GM23248 (cell line): ENCODE data around the gene ATG16L2. TPM values are rescaled to one million over a fixed set of nuclear protein-coding genes. Genes with fewer than 3 reads are reported as not detected.

Experiments used
- DNase-seq: peaks from one replicate; pipeline ENCODE4 v3.0.0-alpha.2; 2015
- H2AFZ ChIP-seq: fragments of 200-600 bp; sonication (generic); 2 replicates; pipeline ENCODE4 v1.6.1; 2016; ENCODE audit warnings: antibody characterized with exemption
- H3F3A ChIP-seq: fragments of 200-600 bp; sonication (generic); 2 replicates; pipeline ENCODE4 v1.6.1; 2016; ENCODE audit warnings: mild to moderate bottlenecking, antibody characterized with exemption, mixed run types; ENCODE audit not compliant: insufficient read depth
- H3K27ac ChIP-seq: fragments of 200-600 bp; sonication (generic); 2 replicates; pipeline ENCODE4 v1.5.1; 2016; ENCODE audit warnings: mild to moderate bottlenecking
- H3K27me3 ChIP-seq: fragments of 200-600 bp; sonication (generic); replicated peaks from 2 replicates; pipeline ENCODE4 v1.6.1; 2016; ENCODE audit warnings: mild to moderate bottlenecking; ENCODE audit not compliant: insufficient read depth
- H3K36me3 ChIP-seq: fragments of 200-600 bp; sonication (generic); 2 replicates; pipeline ENCODE4 v1.6.1; 2016; ENCODE audit warnings: low read depth, mild to moderate bottlenecking
- H3K4me1 ChIP-seq: fragments of 200-600 bp; sonication (generic); 2 replicates; pipeline ENCODE4 v1.6.1; 2016; ENCODE audit warnings: mild to moderate bottlenecking; ENCODE audit not compliant: insufficient read depth
- H3K4me2 ChIP-seq: fragments of 200-600 bp; sonication (generic); one replicate; pipeline ENCODE4 v1.6.1; 2016; ENCODE audit warnings: mild to moderate bottlenecking; ENCODE audit not compliant: unreplicated experiment
- H3K4me3 ChIP-seq: fragments of 200-600 bp; sonication (generic); 2 replicates; pipeline ENCODE4 v1.5.1; 2016; ENCODE audit warnings: mild to moderate bottlenecking
- H3K79me2 ChIP-seq: fragments of 200-600 bp; sonication (generic); 2 replicates; pipeline ENCODE4 v1.6.1; 2016; ENCODE audit warnings: mild to moderate bottlenecking; ENCODE audit not compliant: insufficient read depth
- H3K9ac ChIP-seq: fragments of 200-600 bp; sonication (generic); 2 replicates; pipeline ENCODE4 v1.6.1; 2016; ENCODE audit warnings: mild to moderate bottlenecking
- H3K9me2 ChIP-seq: fragments of 200-600 bp; sonication (generic); 2 replicates; pipeline ENCODE4 v1.6.1; 2016; ENCODE audit warnings: mixed run types, mild to moderate bottlenecking, moderate library complexity; ENCODE audit not compliant: insufficient read depth
- H3K9me3 ChIP-seq: fragments of 200-600 bp; sonication (generic); one replicate; pipeline ENCODE4 v1.6.1; 2017; ENCODE audit warnings: low read depth
- H4K20me1 ChIP-seq: fragments of 200-600 bp; sonication (generic); 2 replicates; pipeline ENCODE4 v1.6.0; 2016; ENCODE audit not compliant: insufficient read depth
- EZH2 ChIP-seq: fragments of 200-600 bp; sonication (generic); IDR thresholded peaks from 2 replicates; pipeline ENCODE4 v1.6.1; 2018; ENCODE audit warnings: antibody characterized with exemption, mild to moderate bottlenecking; ENCODE audit not compliant: insufficient read depth, poor library complexity, severe bottlenecking
- EZH2phosphoT487 ChIP-seq: fragments of 200-600 bp; sonication (generic); IDR thresholded peaks from 2 replicates; pipeline ENCODE4 v1.6.1; 2018; ENCODE audit warnings: antibody characterized with exemption, moderate library complexity, mild to moderate bottlenecking, low read depth; ENCODE audit not compliant: insufficient read depth
- WGBS, 2 experiments: methylation state at CpG; one replicate each; pipeline ENCODE4 v1.1.6; 2015 to 2017; ENCODE audit warnings: low lambda C conversion rate in 2 of 2, low coverage in 1 of 2; ENCODE audit errors: missing lambda C conversion rate in 2 of 2; 5-methylcytosine and 5-hydroxymethylcytosine counted together
- in situ Hi-C: fragments of 300-500 bp; cut with MboI; formaldehyde crosslinking; loops from 2 replicates; pipeline ENCODE4 v1.15.0; 2020
- polyA plus RNA-seq: library from polyadenylated mRNA; unstranded; fragments of >200 nt; fragmentation: Nextera tagmentation; extraction: Ambion mirVana; gene quantifications from 2 replicates; pipeline ENCODE4 v1.2.1, GENCODE V29; 2016
- total RNA-seq: library from RNA; depleted of rRNA; stranded (reverse); fragments of >200 nt; shearing (Covaris generic); gene quantifications from 2 replicates; pipeline ENCODE4 v1.2.3, GENCODE V29; 2014

ATG16L2 gene
- total and polyA plus RNA-seq, 2 experiments from 2014 or later = 12.3 to 14.3 TPM

DNA sequence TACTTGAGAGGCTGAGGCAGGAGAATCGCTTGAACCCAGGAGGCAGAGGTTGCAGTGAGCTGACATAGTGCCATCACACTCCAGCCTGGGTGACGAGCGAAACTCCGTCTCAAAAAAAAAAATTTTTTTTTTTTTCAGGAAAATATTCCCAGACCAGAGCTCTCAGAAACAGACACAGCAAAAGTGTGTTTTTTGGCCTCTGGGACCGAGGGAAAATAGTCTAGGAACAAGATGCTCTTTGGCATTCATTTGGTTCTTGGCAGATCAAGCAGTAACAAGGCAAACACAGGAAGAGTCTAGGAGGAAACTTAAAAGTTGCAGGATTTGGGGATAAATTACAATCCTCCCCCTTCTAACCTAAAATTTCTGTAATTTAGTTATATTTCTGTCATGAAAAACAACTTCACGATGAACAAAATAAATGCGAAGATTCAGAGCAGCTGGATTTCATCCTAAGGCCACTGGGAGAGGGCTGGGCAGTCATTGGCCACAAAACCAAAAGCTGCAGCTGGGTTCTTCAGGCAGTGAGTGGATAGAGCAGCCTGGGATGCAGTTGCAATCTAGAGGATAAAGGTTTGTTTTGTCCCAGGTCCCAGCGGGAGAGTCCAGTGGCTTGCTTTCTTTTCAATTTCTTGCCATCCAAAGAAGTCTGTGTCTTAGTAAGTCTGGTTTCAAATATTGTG, 19.7 kb downstream of the ATG16L2 start:
- no peaks in the 10 kb centered on the region for H4K20me1 ChIP-seq
- no peaks in the 10 kb centered on the region for H3K9me2 ChIP-seq
- H3K9ac ChIP-seq = no peak overlapping the region
- H3K4me2 ChIP-seq = no peak overlapping the region
- H3K9me3 ChIP-seq = no peaks in the 10 kb centered on the region
- no peaks in the 10 kb centered on the region for H3K79me2 ChIP-seq
- H3K27me3 ChIP-seq = no peaks in the 10 kb centered on the region
- TF ChIP-seq EZH2 (no peak), EZH2phosphoT487 (no peak)
- peaks cover 22% of the 10 kb centered on the region for H3F3A ChIP-seq
- peaks cover 5% of the 10 kb centered on the region; the same call in 1 of the 2 replicates for H3K36me3 ChIP-seq
- in situ Hi-C loops = loop anchor here (10.0 to 25.0 kb wide), 2 partner anchors 341 to 453 kb away; no protein-coding TSS in a partner anchor
- WGBS, 2 experiments = 51 to 60% methylated on average over 8 of the region's 8 CpGs
- no peak for DNase-seq
- H3K27ac ChIP-seq = no peak overlapping the region
- H3K4me3 ChIP-seq = no peak overlapping the region
- peaks cover 12% of the 10 kb centered on the region for H3K4me1 ChIP-seq
- H2AFZ ChIP-seq = no peak overlapping the region

DNA sequence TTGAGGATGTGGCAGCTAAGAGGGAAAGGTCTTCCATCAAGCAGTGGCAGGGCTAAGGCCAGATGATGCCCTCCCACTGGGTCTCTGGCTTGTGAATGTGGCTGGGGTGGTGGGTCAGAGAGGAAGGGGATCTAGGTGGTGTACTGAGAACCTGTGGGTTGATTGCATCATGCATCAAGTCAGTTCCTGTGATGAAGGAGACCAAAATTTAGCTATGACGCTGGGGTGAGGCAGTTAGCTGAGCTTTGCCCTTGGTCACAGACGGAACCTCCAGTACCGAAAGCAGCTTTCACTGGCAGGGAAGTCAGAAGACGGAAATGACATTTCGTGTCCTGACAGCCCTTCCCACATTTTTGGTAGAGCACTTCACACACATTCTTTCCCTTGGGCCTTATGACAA, 20.7 kb downstream of the ATG16L2 start:
- H3K4me1 ChIP-seq = peaks cover 17% of the 10 kb centered on the region
- in situ Hi-C loops = loop anchor here (10.0 to 25.0 kb wide), 2 partner anchors 340 to 452 kb away; no protein-coding TSS in a partner anchor

DNA sequence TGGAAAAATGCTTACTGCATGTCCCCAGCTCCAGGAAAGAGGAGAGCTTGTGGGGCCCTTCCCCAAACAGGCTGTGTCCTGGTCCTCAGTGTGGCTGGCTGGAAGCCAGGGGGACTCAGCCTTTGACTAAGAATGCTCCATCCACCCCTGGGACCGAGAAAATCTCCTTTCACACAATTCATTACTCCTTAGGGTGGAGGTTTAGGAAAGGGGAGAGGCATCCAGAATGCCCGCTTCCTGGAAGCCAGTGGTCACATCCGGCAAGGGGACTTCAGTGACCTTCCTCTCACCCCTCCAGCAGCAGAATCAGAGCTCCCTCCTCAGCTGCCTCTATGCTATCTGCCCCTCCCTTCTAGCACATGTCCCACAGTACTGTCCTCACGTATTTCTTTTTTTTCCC, 21.9 kb downstream of the ATG16L2 start:
- no peak overlapping the region for H2AFZ ChIP-seq
- no peaks in the 10 kb centered on the region for H3K27me3 ChIP-seq
- in situ Hi-C loops = loop anchor here (10.0 to 25.0 kb wide), 2 partner anchors 339 to 451 kb away; no protein-coding TSS in a partner anchor
- peaks cover 41% of the 10 kb centered on the region for H3F3A ChIP-seq
- H3K4me2 ChIP-seq = no peak overlapping the region
- no peak overlapping the region for H3K9ac ChIP-seq
- no peak overlapping the region for H3K27ac ChIP-seq
- H3K36me3 ChIP-seq = peaks cover 5% of the 10 kb centered on the region; the same call in 1 of the 2 replicates
- DNase-seq = no peak
- 78 to 79% methylated on average over 4 of the region's 4 CpGs for WGBS, 2 experiments
- TF ChIP-seq EZH2 = no peak
- no peak for TF ChIP-seq EZH2phosphoT487
- no peaks in the 10 kb centered on the region for H3K9me2 ChIP-seq
- H3K4me3 ChIP-seq = no peak overlapping the region
- peaks cover 24% of the 10 kb centered on the region for H3K4me1 ChIP-seq
- H4K20me1 ChIP-seq = no peaks in the 10 kb centered on the region
- no peaks in the 10 kb centered on the region for H3K9me3 ChIP-seq
- H3K79me2 ChIP-seq = no peaks in the 10 kb centered on the region

More for the DNA sequence above, 20.7 kb downstream of the ATG16L2 start:
- H3K4me2 ChIP-seq = no peak overlapping the region
- H3K9me2 ChIP-seq = no peaks in the 10 kb centered on the region
- no peaks in the 10 kb centered on the region for H3K27me3 ChIP-seq
- no peaks in the 10 kb centered on the region for H4K20me1 ChIP-seq
- peaks cover 30% of the 10 kb centered on the region for H3F3A ChIP-seq
- no peaks in the 10 kb centered on the region for H3K9me3 ChIP-seq
- 96 to 100% methylated on average over 5 of the region's 5 CpGs for WGBS, 2 experiments
- H3K79me2 ChIP-seq = no peaks in the 10 kb centered on the region
- H3K27ac ChIP-seq = no peak overlapping the region
- H3K4me3 ChIP-seq = no peak overlapping the region
- TF ChIP-seq EZH2phosphoT487 (no peak), EZH2 (no peak)
- no peak for DNase-seq
- no peak overlapping the region for H3K9ac ChIP-seq
- H2AFZ ChIP-seq = no peak overlapping the region
- H3K36me3 ChIP-seq = peaks cover 5% of the 10 kb centered on the region; the same call in 1 of the 2 replicates

GRCh38 chr11:72838691-72839305, 24.6 kb downstream of the ATG16L2 start:
- H3K27ac ChIP-seq = peak overlapping the region; percentile 32
- peak; percentile 65 for DNase-seq
- no peaks in the 10 kb centered on the region for H4K20me1 ChIP-seq
- no peaks in the 10 kb centered on the region for H3K79me2 ChIP-seq
- no peaks in the 10 kb centered on the region for H3K27me3 ChIP-seq
- H3F3A ChIP-seq = peaks cover 47% of the 10 kb centered on the region
- no peak overlapping the region for H3K9ac ChIP-seq
- H3K36me3 ChIP-seq = peaks cover 5% of the 10 kb centered on the region; the same call in 1 of the 2 replicates
- H3K9me3 ChIP-seq = no peaks in the 10 kb centered on the region
- H3K4me2 ChIP-seq = peak overlapping the region; percentile 11
- no peak overlapping the region for H2AFZ ChIP-seq
- in situ Hi-C loops = loop anchor here (10.0 to 25.0 kb wide), 2 partner anchors 336 to 449 kb away; no protein-coding TSS in a partner anchor
- TF ChIP-seq EZH2phosphoT487 (no peak), EZH2 (no peak)
- H3K9me2 ChIP-seq = no peaks in the 10 kb centered on the region
- WGBS, 2 experiments = 34 to 41% methylated on average over 4 of the region's 4 CpGs
- H3K4me3 ChIP-seq = no peak overlapping the region
- H3K4me1 ChIP-seq = peaks cover 24% of the 10 kb centered on the region
